ENCODE results near the gene TFPI. TPM values are rescaled to one million over a fixed set of nuclear protein-coding genes. Genes with fewer than 3 reads are reported as not detected.

Gene TFPI
- total RNA-seq, 1 experiment from 2014 or later = 8.4 TPM

DNA sequence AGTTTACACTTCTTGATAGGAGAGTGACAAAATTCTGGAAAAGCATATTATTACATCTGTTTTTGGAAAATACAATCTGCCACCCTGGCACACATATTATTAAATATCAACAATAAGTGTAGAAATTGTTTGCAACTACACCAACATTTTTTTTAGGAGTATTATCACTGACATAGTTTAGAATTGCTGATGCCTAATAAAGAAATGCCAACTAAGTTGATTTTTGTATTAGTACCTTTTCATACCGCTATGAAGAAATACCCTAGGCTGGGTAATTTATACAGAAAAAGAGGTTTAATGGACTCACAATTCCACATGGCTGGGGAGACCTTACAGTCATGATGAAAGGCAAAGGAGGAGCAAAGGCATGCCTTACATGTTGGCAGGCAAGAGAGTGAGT, 35.9 kb upstream of the TFPI start:
- DNase-seq (ENCODE audit: low spot score) = no peak
- H3K27me3 Mint-ChIP-seq (ENCODE audit: low read depth) = peaks cover 12% of the 10 kb centered on the region
- peaks cover 23% of the 10 kb centered on the region for H3K9me3 Mint-ChIP-seq
- peaks cover 19% of the 10 kb centered on the region for H3K4me1 Mint-ChIP-seq
- no peak overlapping the region for H3K4me3 Mint-ChIP-seq
- ChIA-PET POLR2A (no interaction called here), CTCF (interaction anchor here (1.6 kb wide), 1 partner anchor 90 kb away, joined by 8 read pairs; no protein-coding TSS in a partner anchor)
- peaks cover 12% of the 10 kb centered on the region for H3K36me3 Mint-ChIP-seq
- H3K27ac Mint-ChIP-seq = no peak overlapping the region
- no peak for ATAC-seq
- TF ChIP-seq JAZF1 (CRISPR knock-in tag; IDR thresholded peaks at IDR 0.05) (no peak), ZNF671 (CRISPR knock-in tag; IDR thresholded peaks at IDR 0.05) (no peak), RELA (CRISPR knock-in tag; IDR thresholded peaks at IDR 0.05; ENCODE audit: borderline replicate concordance) (no peak), FOXP1 (CRISPR knock-in tag; IDR thresholded peaks at IDR 0.05; ENCODE audit: borderline replicate concordance) (no peak), TP53 (CRISPR knock-in tag; IDR thresholded peaks at IDR 0.05) (no peak), TEAD4 (CRISPR knock-in tag; IDR thresholded peaks at IDR 0.05) (no peak), NFATC4 (CRISPR knock-in tag; IDR thresholded peaks at IDR 0.05) (no peak), TCF7 (CRISPR knock-in tag; IDR thresholded peaks at IDR 0.05; ENCODE audit: low read depth) (no peak)
- TF ChIP-seq, protein P1, sequence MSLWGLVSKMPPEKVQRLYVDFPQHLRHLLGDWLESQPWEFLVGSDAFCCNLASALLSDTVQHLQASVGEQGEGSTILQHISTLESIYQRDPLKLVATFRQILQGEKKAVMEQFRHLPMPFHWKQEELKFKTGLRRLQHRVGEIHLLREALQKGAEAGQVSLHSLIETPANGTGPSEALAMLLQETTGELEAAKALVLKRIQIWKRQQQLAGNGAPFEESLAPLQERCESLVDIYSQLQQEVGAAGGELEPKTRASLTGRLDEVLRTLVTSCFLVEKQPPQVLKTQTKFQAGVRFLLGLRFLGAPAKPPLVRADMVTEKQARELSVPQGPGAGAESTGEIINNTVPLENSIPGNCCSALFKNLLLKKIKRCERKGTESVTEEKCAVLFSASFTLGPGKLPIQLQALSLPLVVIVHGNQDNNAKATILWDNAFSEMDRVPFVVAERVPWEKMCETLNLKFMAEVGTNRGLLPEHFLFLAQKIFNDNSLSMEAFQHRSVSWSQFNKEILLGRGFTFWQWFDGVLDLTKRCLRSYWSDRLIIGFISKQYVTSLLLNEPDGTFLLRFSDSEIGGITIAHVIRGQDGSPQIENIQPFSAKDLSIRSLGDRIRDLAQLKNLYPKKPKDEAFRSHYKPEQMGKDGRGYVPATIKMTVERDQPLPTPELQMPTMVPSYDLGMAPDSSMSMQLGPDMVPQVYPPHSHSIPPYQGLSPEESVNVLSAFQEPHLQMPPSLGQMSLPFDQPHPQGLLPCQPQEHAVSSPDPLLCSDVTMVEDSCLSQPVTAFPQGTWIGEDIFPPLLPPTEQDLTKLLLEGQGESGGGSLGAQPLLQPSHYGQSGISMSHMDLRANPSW (CRISPR knock-in tag; conservative IDR thresholded peaks at IDR 0.05; ENCODE audit: low read depth) = no peak
- TF ChIP-seq, protein P2, sequence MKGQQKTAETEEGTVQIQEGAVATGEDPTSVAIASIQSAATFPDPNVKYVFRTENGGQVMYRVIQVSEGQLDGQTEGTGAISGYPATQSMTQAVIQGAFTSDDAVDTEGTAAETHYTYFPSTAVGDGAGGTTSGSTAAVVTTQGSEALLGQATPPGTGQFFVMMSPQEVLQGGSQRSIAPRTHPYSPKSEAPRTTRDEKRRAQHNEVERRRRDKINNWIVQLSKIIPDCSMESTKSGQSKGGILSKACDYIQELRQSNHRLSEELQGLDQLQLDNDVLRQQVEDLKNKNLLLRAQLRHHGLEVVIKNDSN (CRISPR knock-in tag; IDR thresholded peaks at IDR 0.05) = no peak
- TF ChIP-seq, protein P3, sequence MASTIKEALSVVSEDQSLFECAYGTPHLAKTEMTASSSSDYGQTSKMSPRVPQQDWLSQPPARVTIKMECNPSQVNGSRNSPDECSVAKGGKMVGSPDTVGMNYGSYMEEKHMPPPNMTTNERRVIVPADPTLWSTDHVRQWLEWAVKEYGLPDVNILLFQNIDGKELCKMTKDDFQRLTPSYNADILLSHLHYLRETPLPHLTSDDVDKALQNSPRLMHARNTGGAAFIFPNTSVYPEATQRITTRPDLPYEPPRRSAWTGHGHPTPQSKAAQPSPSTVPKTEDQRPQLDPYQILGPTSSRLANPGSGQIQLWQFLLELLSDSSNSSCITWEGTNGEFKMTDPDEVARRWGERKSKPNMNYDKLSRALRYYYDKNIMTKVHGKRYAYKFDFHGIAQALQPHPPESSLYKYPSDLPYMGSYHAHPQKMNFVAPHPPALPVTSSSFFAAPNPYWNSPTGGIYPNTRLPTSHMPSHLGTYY (CRISPR knock-in tag; IDR thresholded peaks at IDR 0.05) = no peak
- TF ChIP-seq, protein P4, sequence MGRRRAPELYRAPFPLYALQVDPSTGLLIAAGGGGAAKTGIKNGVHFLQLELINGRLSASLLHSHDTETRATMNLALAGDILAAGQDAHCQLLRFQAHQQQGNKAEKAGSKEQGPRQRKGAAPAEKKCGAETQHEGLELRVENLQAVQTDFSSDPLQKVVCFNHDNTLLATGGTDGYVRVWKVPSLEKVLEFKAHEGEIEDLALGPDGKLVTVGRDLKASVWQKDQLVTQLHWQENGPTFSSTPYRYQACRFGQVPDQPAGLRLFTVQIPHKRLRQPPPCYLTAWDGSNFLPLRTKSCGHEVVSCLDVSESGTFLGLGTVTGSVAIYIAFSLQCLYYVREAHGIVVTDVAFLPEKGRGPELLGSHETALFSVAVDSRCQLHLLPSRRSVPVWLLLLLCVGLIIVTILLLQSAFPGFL (CRISPR knock-in tag; IDR thresholded peaks at IDR 0.05; ENCODE audit: borderline replicate concordance) = no peak
- TF ChIP-seq, protein P5, sequence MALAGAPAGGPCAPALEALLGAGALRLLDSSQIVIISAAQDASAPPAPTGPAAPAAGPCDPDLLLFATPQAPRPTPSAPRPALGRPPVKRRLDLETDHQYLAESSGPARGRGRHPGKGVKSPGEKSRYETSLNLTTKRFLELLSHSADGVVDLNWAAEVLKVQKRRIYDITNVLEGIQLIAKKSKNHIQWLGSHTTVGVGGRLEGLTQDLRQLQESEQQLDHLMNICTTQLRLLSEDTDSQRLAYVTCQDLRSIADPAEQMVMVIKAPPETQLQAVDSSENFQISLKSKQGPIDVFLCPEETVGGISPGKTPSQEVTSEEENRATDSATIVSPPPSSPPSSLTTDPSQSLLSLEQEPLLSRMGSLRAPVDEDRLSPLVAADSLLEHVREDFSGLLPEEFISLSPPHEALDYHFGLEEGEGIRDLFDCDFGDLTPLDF (CRISPR knock-in tag; IDR thresholded peaks at IDR 0.05) = no peak
- TF ChIP-seq, protein P6, sequence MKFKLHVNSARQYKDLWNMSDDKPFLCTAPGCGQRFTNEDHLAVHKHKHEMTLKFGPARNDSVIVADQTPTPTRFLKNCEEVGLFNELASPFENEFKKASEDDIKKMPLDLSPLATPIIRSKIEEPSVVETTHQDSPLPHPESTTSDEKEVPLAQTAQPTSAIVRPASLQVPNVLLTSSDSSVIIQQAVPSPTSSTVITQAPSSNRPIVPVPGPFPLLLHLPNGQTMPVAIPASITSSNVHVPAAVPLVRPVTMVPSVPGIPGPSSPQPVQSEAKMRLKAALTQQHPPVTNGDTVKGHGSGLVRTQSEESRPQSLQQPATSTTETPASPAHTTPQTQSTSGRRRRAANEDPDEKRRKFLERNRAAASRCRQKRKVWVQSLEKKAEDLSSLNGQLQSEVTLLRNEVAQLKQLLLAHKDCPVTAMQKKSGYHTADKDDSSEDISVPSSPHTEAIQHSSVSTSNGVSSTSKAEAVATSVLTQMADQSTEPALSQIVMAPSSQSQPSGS (CRISPR knock-in tag; IDR thresholded peaks at IDR 0.05; ENCODE audit: borderline replicate concordance, low read depth) = no peak
- TF ChIP-seq, protein P7, sequence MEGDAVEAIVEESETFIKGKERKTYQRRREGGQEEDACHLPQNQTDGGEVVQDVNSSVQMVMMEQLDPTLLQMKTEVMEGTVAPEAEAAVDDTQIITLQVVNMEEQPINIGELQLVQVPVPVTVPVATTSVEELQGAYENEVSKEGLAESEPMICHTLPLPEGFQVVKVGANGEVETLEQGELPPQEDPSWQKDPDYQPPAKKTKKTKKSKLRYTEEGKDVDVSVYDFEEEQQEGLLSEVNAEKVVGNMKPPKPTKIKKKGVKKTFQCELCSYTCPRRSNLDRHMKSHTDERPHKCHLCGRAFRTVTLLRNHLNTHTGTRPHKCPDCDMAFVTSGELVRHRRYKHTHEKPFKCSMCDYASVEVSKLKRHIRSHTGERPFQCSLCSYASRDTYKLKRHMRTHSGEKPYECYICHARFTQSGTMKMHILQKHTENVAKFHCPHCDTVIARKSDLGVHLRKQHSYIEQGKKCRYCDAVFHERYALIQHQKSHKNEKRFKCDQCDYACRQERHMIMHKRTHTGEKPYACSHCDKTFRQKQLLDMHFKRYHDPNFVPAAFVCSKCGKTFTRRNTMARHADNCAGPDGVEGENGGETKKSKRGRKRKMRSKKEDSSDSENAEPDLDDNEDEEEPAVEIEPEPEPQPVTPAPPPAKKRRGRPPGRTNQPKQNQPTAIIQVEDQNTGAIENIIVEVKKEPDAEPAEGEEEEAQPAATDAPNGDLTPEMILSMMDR (IDR thresholded peaks at IDR 0.05) = no peak
- TF ChIP-seq, protein P8, sequence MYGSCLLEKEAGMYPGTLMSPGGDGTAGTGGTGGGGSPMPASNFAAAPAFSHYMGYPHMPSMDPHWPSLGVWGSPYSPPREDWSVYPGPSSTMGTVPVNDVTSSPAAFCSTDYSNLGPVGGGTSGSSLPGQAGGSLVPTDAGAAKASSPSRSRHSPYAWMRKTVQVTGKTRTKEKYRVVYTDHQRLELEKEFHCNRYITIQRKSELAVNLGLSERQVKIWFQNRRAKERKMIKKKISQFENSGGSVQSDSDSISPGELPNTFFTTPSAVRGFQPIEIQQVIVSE (CRISPR knock-in tag; IDR thresholded peaks at IDR 0.05; ENCODE audit: borderline replicate concordance) = no peak
- TF ChIP-seq, protein P9, sequence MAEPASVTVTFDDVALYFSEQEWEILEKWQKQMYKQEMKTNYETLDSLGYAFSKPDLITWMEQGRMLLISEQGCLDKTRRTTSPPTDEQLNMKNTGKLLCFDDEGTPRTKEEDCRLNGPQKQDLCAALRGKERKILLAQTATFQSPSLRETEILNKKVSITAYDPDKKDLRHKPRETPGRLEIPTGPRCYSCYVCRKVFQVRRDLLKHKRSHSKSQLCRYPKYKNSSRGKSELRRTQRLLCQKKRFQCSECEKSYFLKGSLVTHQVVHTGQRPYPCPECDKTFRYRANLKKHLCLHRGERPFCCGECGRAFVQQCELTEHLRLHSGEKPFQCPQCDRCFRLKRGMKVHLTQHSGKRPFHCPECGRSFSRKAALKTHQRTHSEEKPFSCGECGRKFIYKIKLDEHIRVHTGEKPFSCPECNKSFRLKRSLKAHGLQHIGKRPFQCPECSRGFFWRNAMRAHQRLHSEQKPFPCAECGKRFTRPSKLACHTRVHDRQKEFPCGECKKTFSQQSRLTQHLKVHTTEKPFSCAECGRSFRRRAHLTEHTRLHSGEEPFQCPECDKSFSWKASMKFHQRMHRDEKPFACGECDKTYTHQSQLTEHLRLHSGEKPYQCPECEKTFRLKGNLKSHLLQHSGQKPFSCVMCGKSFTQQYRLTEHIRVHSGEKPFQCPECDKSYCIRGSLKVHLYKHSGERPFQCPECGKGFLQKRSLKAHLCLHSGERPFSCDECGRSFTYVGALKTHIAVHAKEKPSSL (CRISPR knock-in tag; conservative IDR thresholded peaks at IDR 0.05) = no peak
- TF ChIP-seq, protein P10, sequence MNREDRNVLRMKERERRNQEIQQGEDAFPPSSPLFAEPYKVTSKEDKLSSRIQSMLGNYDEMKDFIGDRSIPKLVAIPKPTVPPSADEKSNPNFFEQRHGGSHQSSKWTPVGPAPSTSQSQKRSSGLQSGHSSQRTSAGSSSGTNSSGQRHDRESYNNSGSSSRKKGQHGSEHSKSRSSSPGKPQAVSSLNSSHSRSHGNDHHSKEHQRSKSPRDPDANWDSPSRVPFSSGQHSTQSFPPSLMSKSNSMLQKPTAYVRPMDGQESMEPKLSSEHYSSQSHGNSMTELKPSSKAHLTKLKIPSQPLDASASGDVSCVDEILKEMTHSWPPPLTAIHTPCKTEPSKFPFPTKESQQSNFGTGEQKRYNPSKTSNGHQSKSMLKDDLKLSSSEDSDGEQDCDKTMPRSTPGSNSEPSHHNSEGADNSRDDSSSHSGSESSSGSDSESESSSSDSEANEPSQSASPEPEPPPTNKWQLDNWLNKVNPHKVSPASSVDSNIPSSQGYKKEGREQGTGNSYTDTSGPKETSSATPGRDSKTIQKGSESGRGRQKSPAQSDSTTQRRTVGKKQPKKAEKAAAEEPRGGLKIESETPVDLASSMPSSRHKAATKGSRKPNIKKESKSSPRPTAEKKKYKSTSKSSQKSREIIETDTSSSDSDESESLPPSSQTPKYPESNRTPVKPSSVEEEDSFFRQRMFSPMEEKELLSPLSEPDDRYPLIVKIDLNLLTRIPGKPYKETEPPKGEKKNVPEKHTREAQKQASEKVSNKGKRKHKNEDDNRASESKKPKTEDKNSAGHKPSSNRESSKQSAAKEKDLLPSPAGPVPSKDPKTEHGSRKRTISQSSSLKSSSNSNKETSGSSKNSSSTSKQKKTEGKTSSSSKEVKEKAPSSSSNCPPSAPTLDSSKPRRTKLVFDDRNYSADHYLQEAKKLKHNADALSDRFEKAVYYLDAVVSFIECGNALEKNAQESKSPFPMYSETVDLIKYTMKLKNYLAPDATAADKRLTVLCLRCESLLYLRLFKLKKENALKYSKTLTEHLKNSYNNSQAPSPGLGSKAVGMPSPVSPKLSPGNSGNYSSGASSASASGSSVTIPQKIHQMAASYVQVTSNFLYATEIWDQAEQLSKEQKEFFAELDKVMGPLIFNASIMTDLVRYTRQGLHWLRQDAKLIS (CRISPR knock-in tag; IDR thresholded peaks at IDR 0.05; ENCODE audit: borderline replicate concordance) = no peak
- TF ChIP-seq, protein P11, sequence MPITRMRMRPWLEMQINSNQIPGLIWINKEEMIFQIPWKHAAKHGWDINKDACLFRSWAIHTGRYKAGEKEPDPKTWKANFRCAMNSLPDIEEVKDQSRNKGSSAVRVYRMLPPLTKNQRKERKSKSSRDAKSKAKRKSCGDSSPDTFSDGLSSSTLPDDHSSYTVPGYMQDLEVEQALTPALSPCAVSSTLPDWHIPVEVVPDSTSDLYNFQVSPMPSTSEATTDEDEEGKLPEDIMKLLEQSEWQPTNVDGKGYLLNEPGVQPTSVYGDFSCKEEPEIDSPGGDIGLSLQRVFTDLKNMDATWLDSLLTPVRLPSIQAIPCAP (CRISPR knock-in tag; IDR thresholded peaks at IDR 0.05) = no peak
